Fibroblast of lung (primary cell): Measurements from ENCODE around the gene RASSF7.

Experiments used
- CTCF ChIP-seq, 2 donors: IDR thresholded peaks in 1 of 2; conservative IDR thresholded peaks in 1 of 2; 1 replicate in 1 of 2; 2 replicates in 1 of 2; pipeline ENCODE4 v1.5.1; 2011 to 2012; ENCODE audit warnings: low read length in 2 of 2, control low read depth in 1 of 2, inconsistent platforms in 1 of 2, low read depth in 1 of 2, mild to moderate bottlenecking in 1 of 2
- EZH2 ChIP-seq: IDR thresholded peaks from 2 replicates; pipeline ENCODE4 v1.5.1; 2012; ENCODE audit warnings: low read length, control low read depth, mild to moderate bottlenecking; ENCODE audit errors: missing control alignments

GRCh38 chr11:537622-538430 is 22.9 kb upstream of the RASSF7 start:
- TF ChIP-seq CTCF (conservative IDR thresholded peaks at IDR 0.05 in 1 of 2, IDR thresholded peaks at IDR 0.05 in 1 of 2; ENCODE audit: low read depth in 1 of 2, low read length in 2 of 2) (no peak), EZH2 (no peak)
